Measurements from ENCODE around the gene PTCD2. TPM values are rescaled to one million over a fixed set of nuclear protein-coding genes. Genes with fewer than 3 reads are reported as not detected.

The PTCD2 gene
- total and polyA plus RNA-seq, 2 donors (not counting 1 experiment from before 2014, with no cell fraction given), result 10.3 to 15.9 TPM

GRCh38 chr5:72298711-72299110, 21.5 kb upstream of the PTCD2 start:
- peaks cover 19% of the 10 kb centered on the region for H3K79me2 ChIP-seq (ENCODE audit: control insufficient read depth, insufficient read depth, low read length)
- no peaks in the 10 kb centered on the region for H4K20me1 ChIP-seq (ENCODE audit: control insufficient read depth, extremely low read depth, insufficient read depth, low read length)
- no peak overlapping the region for H3K4me2 ChIP-seq (ENCODE audit: extremely low read depth, insufficient read depth, low read length)

DNA sequence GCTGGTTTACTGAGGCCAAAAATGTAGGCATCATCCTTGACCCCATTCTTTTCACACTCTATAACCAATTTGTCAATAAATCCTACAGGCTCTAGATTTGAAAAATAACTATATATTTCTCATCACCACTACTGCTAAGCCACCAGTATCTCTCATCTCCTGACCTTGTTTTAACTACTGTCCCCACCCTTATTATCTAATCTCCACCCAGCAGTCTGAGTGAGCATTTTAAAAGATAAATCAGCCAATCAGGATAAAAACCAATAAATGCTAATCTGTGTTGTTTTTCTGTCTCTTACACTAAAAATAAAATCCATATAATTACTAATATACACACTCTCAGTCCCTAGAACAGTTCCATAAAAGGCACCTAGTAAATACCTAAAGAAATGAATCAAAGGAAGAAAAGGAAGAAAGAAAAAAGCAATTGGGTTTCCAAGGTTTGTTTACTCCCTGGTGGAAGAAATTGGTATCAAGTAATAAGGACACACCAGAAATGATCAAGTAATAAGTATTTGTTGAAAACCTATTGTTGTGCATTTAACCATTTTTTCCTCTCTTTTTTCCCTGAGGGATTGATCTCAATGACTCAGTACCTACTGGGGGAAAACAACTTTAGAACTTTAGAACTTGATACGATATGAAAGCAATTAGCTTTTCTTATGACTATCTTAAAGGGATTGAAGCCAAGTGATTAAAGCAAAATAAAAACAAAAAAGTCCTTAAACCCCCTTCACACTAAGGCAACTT, 19.4 kb upstream of the PTCD2 start:
- TF ChIP-seq CTCF (conservative IDR thresholded peaks at IDR 0.05 in 1 of 2, IDR thresholded peaks at IDR 0.05 in 1 of 2; ENCODE audit: low read depth in 1 of 2, low read length in 2 of 2) (no peak), EZH2 (IDR thresholded peaks at IDR 0.05; ENCODE audit: low read length, missing control alignments) (no peak)
- Histone ChIP-seq H3K9ac (ENCODE audit: insufficient read depth, low read length) (no peak overlapping the region), H3K36me3 (ENCODE audit: control insufficient read depth, insufficient read depth, low read length) (peaks cover 4% of the 10 kb centered on the region), H4K20me1 (ENCODE audit: control insufficient read depth, extremely low read depth, insufficient read depth, low read length) (no peaks in the 10 kb centered on the region), H3K79me2 (ENCODE audit: control insufficient read depth, insufficient read depth, low read length) (peaks cover 24% of the 10 kb centered on the region), H3K4me3 (replicated peaks in 1 of 4; ENCODE audit: control extremely low read depth in 1 of 4, insufficient read depth in 1 of 4, low read depth in 3 of 4, low read length in 4 of 4) (no peak overlapping the region), H2AFZ (ENCODE audit: low read length) (no peak overlapping the region), H3K27me3 (ENCODE audit: control insufficient read depth, insufficient read depth, low read length) (no peaks in the 10 kb centered on the region), H3K4me1 (ENCODE audit: control insufficient read depth, extremely low read depth, insufficient read depth, low read length) (no peaks in the 10 kb centered on the region), H3K27ac (ENCODE audit: insufficient read depth, low read length) (no peak overlapping the region), H3K9me3 (ENCODE audit: control insufficient read depth, insufficient read depth, low read depth, low read length) (no peaks in the 10 kb centered on the region), H3K4me2 (ENCODE audit: extremely low read depth, insufficient read depth, low read length) (no peak overlapping the region)
- no peak for DNase-seq (ENCODE audit: low read depth in 2 of 2)

More at GRCh38 chr5:72298711-72299110, 21.5 kb upstream of the PTCD2 start:
- Histone ChIP-seq H3K9me3 (ENCODE audit: control insufficient read depth, insufficient read depth, low read depth, low read length) (no peaks in the 10 kb centered on the region), H3K27me3 (ENCODE audit: control insufficient read depth, insufficient read depth, low read length) (no peaks in the 10 kb centered on the region), H3K4me3 (replicated peaks in 1 of 4; ENCODE audit: control extremely low read depth in 1 of 4, insufficient read depth in 1 of 4, low read depth in 3 of 4, low read length in 4 of 4) (no peak overlapping the region), H3K27ac (ENCODE audit: insufficient read depth, low read length) (no peak overlapping the region), H3K4me1 (ENCODE audit: control insufficient read depth, extremely low read depth, insufficient read depth, low read length) (no peaks in the 10 kb centered on the region), H2AFZ (ENCODE audit: low read length) (no peak overlapping the region), H3K9ac (ENCODE audit: insufficient read depth, low read length) (no peak overlapping the region), H3K36me3 (ENCODE audit: control insufficient read depth, insufficient read depth, low read length) (peaks cover 4% of the 10 kb centered on the region)
- DNase-seq (ENCODE audit: low read depth in 2 of 2), result no peak
- no peak for TF ChIP-seq CTCF (conservative IDR thresholded peaks at IDR 0.05 in 1 of 2, IDR thresholded peaks at IDR 0.05 in 1 of 2; ENCODE audit: low read depth in 1 of 2, low read length in 2 of 2)
- no peak for TF ChIP-seq EZH2 (IDR thresholded peaks at IDR 0.05; ENCODE audit: low read length, missing control alignments)

DNA sequence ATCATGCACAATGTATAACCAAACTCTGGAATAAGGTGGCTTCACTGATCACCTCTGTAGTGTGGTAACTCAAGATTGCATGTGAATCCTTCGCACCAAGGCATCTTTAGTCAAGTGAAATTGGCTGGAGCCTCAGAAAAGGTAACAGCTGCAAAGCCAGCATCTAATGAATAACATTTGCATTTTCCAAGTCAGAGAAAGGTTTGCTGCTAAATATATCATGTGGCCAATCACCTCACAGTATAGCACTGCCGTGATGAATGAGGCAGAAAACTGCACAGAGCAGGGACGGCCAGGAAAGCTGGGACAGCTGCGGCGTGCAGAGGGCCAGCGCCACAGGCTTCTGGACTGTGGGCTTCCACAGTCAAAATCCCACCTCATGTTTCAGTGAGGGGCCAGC, 18.6 kb upstream of the PTCD2 start:
- H3K9ac ChIP-seq (ENCODE audit: insufficient read depth, low read length), result no peak overlapping the region
- no peak overlapping the region for H3K27ac ChIP-seq (ENCODE audit: insufficient read depth, low read length)
- no peaks in the 10 kb centered on the region for H4K20me1 ChIP-seq (ENCODE audit: control insufficient read depth, extremely low read depth, insufficient read depth, low read length)
- H3K36me3 ChIP-seq (ENCODE audit: control insufficient read depth, insufficient read depth, low read length), result peaks cover 4% of the 10 kb centered on the region
- H3K4me3 ChIP-seq (replicated peaks in 1 of 4; ENCODE audit: control extremely low read depth in 1 of 4, insufficient read depth in 1 of 4, low read depth in 3 of 4, low read length in 4 of 4), result no peak overlapping the region
- TF ChIP-seq EZH2 (IDR thresholded peaks at IDR 0.05; ENCODE audit: low read length, missing control alignments) (no peak), CTCF (conservative IDR thresholded peaks at IDR 0.05 in 1 of 2, IDR thresholded peaks at IDR 0.05 in 1 of 2; ENCODE audit: low read depth in 1 of 2, low read length in 2 of 2) (no peak)
- no peak overlapping the region for H3K4me2 ChIP-seq (ENCODE audit: extremely low read depth, insufficient read depth, low read length)
- H3K4me1 ChIP-seq (ENCODE audit: control insufficient read depth, extremely low read depth, insufficient read depth, low read length), result no peaks in the 10 kb centered on the region
- H3K9me3 ChIP-seq (ENCODE audit: control insufficient read depth, insufficient read depth, low read depth, low read length), result no peaks in the 10 kb centered on the region
- peaks cover 28% of the 10 kb centered on the region for H3K79me2 ChIP-seq (ENCODE audit: control insufficient read depth, insufficient read depth, low read length)
- no peaks in the 10 kb centered on the region for H3K27me3 ChIP-seq (ENCODE audit: control insufficient read depth, insufficient read depth, low read length)
- DNase-seq (ENCODE audit: low read depth in 2 of 2), result no peak
- no peak overlapping the region for H2AFZ ChIP-seq (ENCODE audit: low read length)
